ENCODE data around the gene FAF1. TPM values are rescaled to one million over a fixed set of nuclear protein-coding genes. Genes with fewer than 3 reads are reported as not detected.

The FAF1 gene
- total and polyA plus RNA-seq, 2 of the 8 experiments (the other 6 are each of a cell fraction or from before 2014, with no cell fraction given): 10.8 to 65.9 TPM

DNA sequence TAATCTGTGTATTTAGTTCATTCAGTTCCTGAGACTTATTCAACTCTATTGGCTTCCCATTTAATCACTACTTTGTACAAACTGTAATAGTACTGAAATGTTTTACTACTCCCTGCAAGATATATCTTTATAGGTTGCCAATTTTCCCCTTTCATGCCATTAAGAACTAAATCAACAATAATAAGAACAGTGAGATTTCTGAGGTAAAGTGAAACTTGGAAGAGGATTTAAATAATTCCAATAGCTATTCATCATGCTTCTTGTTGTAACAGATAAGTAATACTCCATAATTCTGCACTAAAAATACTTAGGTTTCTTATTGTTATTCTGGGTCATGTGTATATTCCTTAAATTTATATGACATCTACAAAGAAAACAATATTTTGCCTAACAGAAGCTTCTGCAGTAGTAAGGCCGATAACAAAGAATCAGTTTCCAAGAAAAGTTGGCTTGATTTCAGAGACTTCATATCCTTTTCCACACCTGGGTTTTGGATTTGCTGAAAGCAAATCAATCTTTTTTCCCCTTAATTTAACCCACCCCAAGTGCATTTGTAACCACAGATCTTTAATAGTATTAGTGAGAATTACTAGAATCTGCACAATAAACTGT, 258.3 kb downstream of the FAF1 start:
- TF ChIP-seq CHD2 (IDR thresholded peaks at IDR 0.05; ENCODE audit: low read length) (no peak), SRF (IDR thresholded peaks at IDR 0.05; ENCODE audit: low read depth, low read length) (no peak), BCL11A (IDR thresholded peaks at IDR 0.05; ENCODE audit: low read depth in 2 of 2, low read length in 2 of 2) (no peak), HDAC6 (IDR thresholded peaks at IDR 0.05; ENCODE audit: low read depth, low read length) (no peak)
- Histone ChIP-seq H4K20me1 (replicated peaks in 1 of 2; ENCODE audit: control insufficient read depth in 1 of 2, insufficient read depth in 2 of 2, low read length in 2 of 2) (no peaks in the 10 kb centered on the region), H2BK5ac (ENCODE audit: low read depth, low read length) (no peak overlapping the region), H3K36me3 (ENCODE audit: control insufficient read depth in 2 of 4, insufficient read depth in 4 of 4, low read length in 3 of 4) (no peaks in the 10 kb centered on the region), H2BK20ac (ENCODE audit: low read length) (no peak overlapping the region), H3K14ac (ENCODE audit: insufficient read length) (no peak overlapping the region), H3K4me2 (ENCODE audit: insufficient read depth in 1 of 2, low read depth in 2 of 2, low read length in 2 of 2) (no peak overlapping the region), H4K5ac (ENCODE audit: insufficient read length, low read depth, low read length) (peak overlapping the region; percentile 6), H3K27ac (ENCODE audit: low read depth, low read length) (no peak overlapping the region), H2BK12ac (ENCODE audit: low read depth, low read length) (no peak overlapping the region), H3K4ac (replicated peaks; ENCODE audit: insufficient read length, low read depth, low read length) (no peak overlapping the region), H4K8ac (ENCODE audit: extremely low read depth, insufficient read depth, low read length) (no peak overlapping the region), H3K56ac (replicated peaks; ENCODE audit: insufficient read length, low read depth, low read length) (no peak overlapping the region), H3K27me3 (replicated peaks in 1 of 4; ENCODE audit: control insufficient read depth in 3 of 4, extremely low read depth in 1 of 4, insufficient read depth in 3 of 4, low read length in 3 of 4) (no peaks in the 10 kb centered on the region), H3K79me2 (ENCODE audit: control insufficient read depth in 1 of 2, insufficient read depth in 2 of 2, low read length in 2 of 2) (no peaks in the 10 kb centered on the region), H2AFZ (ENCODE audit: low read length) (no peak overlapping the region), H2BK15ac (ENCODE audit: low read length) (no peak overlapping the region), H2AK5ac (ENCODE audit: low read depth, low read length) (no peak overlapping the region), H3K23ac (ENCODE audit: insufficient read length) (no peak overlapping the region), H3K18ac (ENCODE audit: extremely low read depth, low read length) (no peak overlapping the region), H3K9me3 (ENCODE audit: insufficient read depth in 2 of 2, low read depth in 1 of 2, low read length in 1 of 2) (no peaks in the 10 kb centered on the region), H3K79me1 (ENCODE audit: low read depth, low read length) (no peaks in the 10 kb centered on the region), H4K91ac (replicated peaks; ENCODE audit: insufficient read length, low read length) (no peak overlapping the region), H2BK120ac (replicated peaks; ENCODE audit: low read depth, low read length) (no peak overlapping the region), H3K4me1 (replicated peaks in 1 of 4; ENCODE audit: control insufficient read depth in 3 of 4, insufficient read depth in 4 of 4, low read length in 3 of 4) (peaks cover 0 to 34% (median 8%) of the 10 kb centered on the region in 4 experiments; a peak in 5 of 7 replicates), H3K23me2 (ENCODE audit: low read depth, low read length) (no peaks in the 10 kb centered on the region), H3K9ac (replicated peaks in 1 of 4; ENCODE audit: extremely low read depth in 1 of 4, low read depth in 3 of 4, low read length in 3 of 4) (no peak overlapping the region), H3K4me3 (ENCODE audit: extremely low read depth in 1 of 4, insufficient read depth in 2 of 4, low read depth in 3 of 4, low read length in 4 of 4) (no peak overlapping the region)
- no peak for DNase-seq (ENCODE audit: low read depth in 1 of 2, low spot score in 2 of 2)
- FAIRE-seq: no peak
- POLR2A ChIA-PET (ENCODE audit: partially characterized antibody): no interaction called here
- CTCF ChIA-PET (ENCODE audit: partially characterized antibody): interaction anchor here (0.6 to 7.9 kb wide), 3 partner anchors 14 to 81 kb away, joined by 3 to 87 read pairs (median 3); no protein-coding TSS in a partner anchor
- WGBS, 2 experiments (ENCODE audit: extremely low coverage in 1 of 2, insufficient coverage in 1 of 2, insufficient read length in 1 of 2, insufficient replicate concordance in 2 of 2, low coverage in 1 of 2, low lambda C conversion rate in 2 of 2, missing lambda C conversion rate in 1 of 2): 81% methylated on average over 1 of the region's 1 CpG; no CpG with 5 or more reads in 1 of the 2 experiments

All from H1 (cell line).